ENCODE measurements around the gene KCNJ11. TPM values are rescaled to one million over a fixed set of nuclear protein-coding genes. Genes with fewer than 3 reads are reported as not detected.
"Not testable (repeated sequence)": the region's sequence is repeated elsewhere in the genome, so short reads cannot be mapped to it uniquely, and the experiment has no call there.

KCNJ11 gene
- total and polyA plus RNA-seq, 10 donors, result 0.13 to 3.8 (median 1.5) TPM; not detected in 1

DNA sequence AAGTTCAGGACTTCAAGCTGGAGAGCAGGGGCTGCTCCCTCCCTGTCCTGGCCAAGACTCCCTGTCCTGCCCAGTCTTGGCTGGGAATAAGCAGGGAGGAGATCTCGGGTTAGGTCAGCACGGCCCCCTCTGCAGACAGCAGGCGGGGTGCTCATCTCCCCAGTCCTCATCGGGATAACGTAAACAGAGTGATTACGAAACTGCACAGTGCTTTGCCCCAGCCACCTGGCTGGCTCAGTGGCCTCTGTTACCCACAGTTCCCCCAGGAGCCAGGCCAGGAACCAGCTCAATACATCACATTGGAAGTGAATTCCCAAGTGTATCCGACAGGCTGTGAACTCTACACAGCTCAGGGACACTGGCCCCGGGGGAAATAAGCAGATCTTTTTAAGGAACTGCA, 42.7 kb upstream of the KCNJ11 start:
- Histone ChIP-seq H3K27ac (no peak overlapping the region), H3K4me3 (no peak overlapping the region), H3K4me1 (no peaks in the 10 kb centered on the region), H3K9me3 (no peaks in the 10 kb centered on the region), H3K36me3 (no peaks in the 10 kb centered on the region), H3K27me3 (replicated peaks in 1 of 7) (no peaks in the 10 kb centered on the region)
- DNase-seq, result peak; percentile 49
- intact Hi-C loops (cut with DNase I; ENCODE audit: low total_unique reads), result no loop called here
- no peak for TF ChIP-seq POLR2A (IDR thresholded peaks at IDR 0.05)
- no peak for TF ChIP-seq POLR2AphosphoS5 (IDR thresholded peaks at IDR 0.05)
- TF ChIP-seq, protein P1, sequence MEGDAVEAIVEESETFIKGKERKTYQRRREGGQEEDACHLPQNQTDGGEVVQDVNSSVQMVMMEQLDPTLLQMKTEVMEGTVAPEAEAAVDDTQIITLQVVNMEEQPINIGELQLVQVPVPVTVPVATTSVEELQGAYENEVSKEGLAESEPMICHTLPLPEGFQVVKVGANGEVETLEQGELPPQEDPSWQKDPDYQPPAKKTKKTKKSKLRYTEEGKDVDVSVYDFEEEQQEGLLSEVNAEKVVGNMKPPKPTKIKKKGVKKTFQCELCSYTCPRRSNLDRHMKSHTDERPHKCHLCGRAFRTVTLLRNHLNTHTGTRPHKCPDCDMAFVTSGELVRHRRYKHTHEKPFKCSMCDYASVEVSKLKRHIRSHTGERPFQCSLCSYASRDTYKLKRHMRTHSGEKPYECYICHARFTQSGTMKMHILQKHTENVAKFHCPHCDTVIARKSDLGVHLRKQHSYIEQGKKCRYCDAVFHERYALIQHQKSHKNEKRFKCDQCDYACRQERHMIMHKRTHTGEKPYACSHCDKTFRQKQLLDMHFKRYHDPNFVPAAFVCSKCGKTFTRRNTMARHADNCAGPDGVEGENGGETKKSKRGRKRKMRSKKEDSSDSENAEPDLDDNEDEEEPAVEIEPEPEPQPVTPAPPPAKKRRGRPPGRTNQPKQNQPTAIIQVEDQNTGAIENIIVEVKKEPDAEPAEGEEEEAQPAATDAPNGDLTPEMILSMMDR (IDR thresholded peaks at IDR 0.05 in 8 of 11, conservative IDR thresholded peaks at IDR 0.05 in 3 of 11), result no peak
- 41 to 62% (median 49%) methylated on average over 5 to 8 of the region's 8 CpGs for WGBS, 5 donors

DNA sequence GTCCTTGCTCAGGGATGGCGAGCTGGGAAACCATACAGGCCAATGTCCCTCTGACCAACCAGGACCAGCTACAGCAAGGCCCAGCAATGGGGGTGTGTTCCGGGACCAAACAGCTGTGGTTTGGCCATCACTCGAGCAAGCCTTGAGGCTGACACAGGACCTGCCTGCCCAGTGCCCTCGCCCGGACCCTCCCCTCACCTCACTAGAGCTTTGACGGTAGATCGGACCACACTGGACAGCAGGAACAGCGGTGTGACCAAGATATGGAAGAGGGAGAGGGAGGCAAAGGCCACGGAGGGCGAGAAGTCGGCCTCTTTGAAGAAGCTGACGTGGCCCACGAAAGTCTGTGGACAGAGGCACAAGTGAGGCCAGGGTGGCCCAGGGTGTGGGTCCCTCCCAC, 42.2 kb upstream of the KCNJ11 start:
- intact Hi-C loops (cut with DNase I; ENCODE audit: low total_unique reads), result no loop called here
- Histone ChIP-seq H3K4me1 (no peaks in the 10 kb centered on the region), H3K4me3 (no peak overlapping the region), H3K36me3 (no peaks in the 10 kb centered on the region), H3K27me3 (replicated peaks in 1 of 7) (no peaks in the 10 kb centered on the region), H3K27ac (no peak overlapping the region), H3K9me3 (no peaks in the 10 kb centered on the region)
- peak; percentile 70 for DNase-seq
- TF ChIP-seq POLR2A (IDR thresholded peaks at IDR 0.05), result no peak
- TF ChIP-seq POLR2AphosphoS5 (IDR thresholded peaks at IDR 0.05), result no peak
- TF ChIP-seq, protein P1 (IDR thresholded peaks at IDR 0.05 in 8 of 11, conservative IDR thresholded peaks at IDR 0.05 in 3 of 11), result no peak
- WGBS, 5 donors, result 84 to 90% (median 85%) methylated on average over 13 of the region's 13 CpGs

DNA sequence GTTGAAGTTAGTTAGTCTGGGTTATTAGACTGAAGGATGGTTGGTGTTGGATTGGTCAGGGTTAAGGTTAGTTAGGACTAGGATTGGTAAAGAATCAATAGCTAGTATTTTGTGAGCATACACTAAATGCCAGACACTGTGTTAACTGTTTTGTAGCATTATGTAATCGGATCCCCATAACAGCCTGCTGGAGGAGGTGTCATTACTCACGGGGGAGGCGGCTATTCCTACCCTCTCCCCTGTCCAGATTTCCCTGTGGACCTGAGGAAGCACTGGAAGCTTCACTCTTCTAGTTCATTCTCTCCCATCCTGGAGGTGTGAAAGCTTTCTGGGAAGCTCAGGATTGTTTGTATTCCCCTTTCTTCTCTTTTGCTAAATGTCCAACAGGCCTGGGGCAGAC, 40.5 kb upstream of the KCNJ11 start:
- no peak for DNase-seq
- no peaks in the 10 kb centered on the region for H3K27me3 ChIP-seq (replicated peaks in 1 of 7)
- no peak overlapping the region for H3K4me3 ChIP-seq
- H3K4me1 ChIP-seq, result no peaks in the 10 kb centered on the region
- no peaks in the 10 kb centered on the region for H3K36me3 ChIP-seq
- H3K27ac ChIP-seq, result no peak overlapping the region
- no peaks in the 10 kb centered on the region for H3K9me3 ChIP-seq
- WGBS, 5 donors, result 68 to 90% (median 79%) methylated on average over 3 of the region's 3 CpGs
- TF ChIP-seq, protein P1 (IDR thresholded peaks at IDR 0.05 in 8 of 11, conservative IDR thresholded peaks at IDR 0.05 in 3 of 11), result no peak
- TF ChIP-seq POLR2AphosphoS5 (IDR thresholded peaks at IDR 0.05), result no peak
- no peak for TF ChIP-seq POLR2A (IDR thresholded peaks at IDR 0.05)
- intact Hi-C loops (cut with DNase I; ENCODE audit: low total_unique reads), result no loop called here

- intact Hi-C loops (cut with DNase I; ENCODE audit: low total_unique reads), result no loop called here
- Histone ChIP-seq H3K4me1 (no peaks in the 10 kb centered on the region), H3K27me3 (replicated peaks in 1 of 7) (peaks cover 0 to 3% (median 0%) of the 10 kb centered on the region in 7 donors), H3K4me3 (no peak overlapping the region), H3K36me3 (no peaks in the 10 kb centered on the region), H3K9me3 (no peaks in the 10 kb centered on the region), H3K27ac (no peak overlapping the region)
- WGBS, 5 donors, result 89 to 93% (median 90%) methylated on average over 4 to 11 of the region's 11 CpGs
- peak; percentile 62 for DNase-seq
- TF ChIP-seq POLR2A (IDR thresholded peaks at IDR 0.05) (no peak), POLR2AphosphoS5 (IDR thresholded peaks at IDR 0.05) (no peak)
- TF ChIP-seq, protein P1 (IDR thresholded peaks at IDR 0.05 in 8 of 11, conservative IDR thresholded peaks at IDR 0.05 in 3 of 11), result no peak
These were observed 39.8 kb upstream of the KCNJ11 start for GRCh38 chr11:17428261-17428660.

- peaks cover 0 to 20% (median 0%) of the 10 kb centered on the region in 7 donors for H3K27me3 ChIP-seq (replicated peaks in 1 of 7)
- H3K27ac ChIP-seq; H3K4me3 ChIP-seq; H3K4me1 ChIP-seq; H3K9me3 ChIP-seq; intact Hi-C loops (cut with DNase I; ENCODE audit: low total_unique reads); H3K36me3 ChIP-seq; DNase-seq: not testable (repeated sequence)
- WGBS, 5 donors, result 18 to 38% (median 28%) methylated on average over 5 of the region's 5 CpGs
These were observed 37.8 kb upstream of the KCNJ11 start for GRCh38 chr11:17426233-17426632.
